Sigmoid colon (tissue), 7 donors: ENCODE data around the gene ATXN2. TPM values are rescaled to one million over a fixed set of nuclear protein-coding genes. Genes with fewer than 3 reads are reported as not detected.
"Not testable (repeated sequence)": the region's sequence is repeated elsewhere in the genome, so short reads cannot be mapped to it uniquely, and the experiment has no call there.

ENCODE experiments used
- DNase-seq: peaks from one replicate; pipeline ENCODE4 v3.0.0-alpha.2; 2019
- H3K27ac ChIP-seq, 4 donors: fragments of 200-600 bp; sonication (generic); one replicate each; pipeline ENCODE4 v1.5.1; 2016 to 2019; ENCODE audit warnings: mild to moderate bottlenecking in 1 of 4
- H3K27me3 ChIP-seq, 3 donors: fragments of 200-600 bp; sonication (generic); one replicate each; pipeline ENCODE4 v1.5.1; 2019; ENCODE audit warnings: mild to moderate bottlenecking in 1 of 3
- H3K36me3 ChIP-seq, 4 donors: fragments of 200-600 bp; sonication (generic); one replicate each; pipeline ENCODE4 v1.5.1; 2016 to 2019
- H3K4me1 ChIP-seq, 4 donors: fragments of 200-600 bp; sonication (generic); one replicate each; pipeline ENCODE4 v1.5.1; 2017 to 2019
- H3K4me3 ChIP-seq, 4 donors: fragments of 200-600 bp; sonication (generic); one replicate each; pipeline ENCODE4 v1.5.1; 2017 to 2019; ENCODE audit warnings: mild to moderate bottlenecking in 2 of 4, moderate library complexity in 1 of 4
- H3K9me3 ChIP-seq, 4 donors: fragments of 200-600 bp in 3 of 4; sonication (generic) in 3 of 4; one replicate each; pipeline versions ENCODE4 v1.5.1 to v1.6.1; 2013 to 2019
- EP300 ChIP-seq, 4 donors: sonication (generic); formaldehyde crosslinking; IDR thresholded peaks; one replicate each; pipeline ENCODE4 v1.6.1; 2017; ENCODE audit warnings: antibody characterized with exemption in 4 of 4
- POLR2A ChIP-seq, 2 donors: fragments of 450-650 bp; IDR thresholded peaks; one replicate each; pipeline ENCODE4 v1.6.1; 2016; ENCODE audit warnings: antibody characterized with exemption in 2 of 2, mild to moderate bottlenecking in 2 of 2, moderate library complexity in 2 of 2
- POLR2AphosphoS5 ChIP-seq, 4 donors: sonication (generic); formaldehyde crosslinking; IDR thresholded peaks; one replicate each; pipeline ENCODE4 v1.6.1; 2017; ENCODE audit warnings: antibody characterized with exemption in 4 of 4
- WGBS, 2 donors: extraction: QIAGEN DNeasy Blood & Tissue Kit; methylation state at CpG; one replicate each; pipeline ENCODE4 v1.1.7; 2013; 5-methylcytosine and 5-hydroxymethylcytosine counted together
- intact Hi-C: fragments of 100-400 bp; cut with DNase I; formaldehyde crosslinking; loops from one replicate; pipeline ENCODE4 v1.15.1; 2023
- polyA plus RNA-seq, 3 donors: library from polyadenylated mRNA; stranded (reverse); fragments of 200-250 nt; gene quantifications; one replicate each; pipeline ENCODE4 v1.2.3, GENCODE V29; 2013
- small RNA-seq, 3 donors: library from RNA; depleted of rRNA; stranded (forward); fragments of <200 nt; gene quantifications; one replicate each; pipeline ENCODE3, GENCODE V24; 2016
- total RNA-seq, 4 donors: library from RNA; depleted of rRNA; stranded (reverse); fragments of >200 nt; gene quantifications; one replicate each; pipeline ENCODE4 v1.1.0, GENCODE V29; 2016
- TF ChIP-seq, protein P1 (sequence below), 4 experiments: fragments of 450-650 bp in 3 of 4; fragments of 200-600 bp in 1 of 4; IDR thresholded peaks; one replicate each; pipeline ENCODE4 v1.5.1; 2016 to 2019; ENCODE audit warnings: antibody characterized with exemption in 4 of 4, mild to moderate bottlenecking in 3 of 4, moderate library complexity in 2 of 4
- donor health status: healthy with polysubstance abuse.
- donor health status: Bipolar disorder and iron deficiency.
- donor health status: healthy.

The ATXN2 gene
- total and polyA plus RNA-seq, 7 donors = 6.5 to 119 (median 42.5) TPM

GRCh38 chr12:111405149-111405858 lies 193.8 kb downstream of the ATXN2 start:
- Histone ChIP-seq H3K27me3 (no peaks in the 10 kb centered on the region), H3K27ac (peak overlapping the region; percentile 77 to 88 (median 83)), H3K4me3 (peak overlapping the region; percentile 57 to 96 (median 76)), H3K36me3 (no peaks in the 10 kb centered on the region), H3K9me3 (no peaks in the 10 kb centered on the region), H3K4me1 (peaks cover 0 to 67% (median 55%) of the 10 kb centered on the region in 4 donors)
- TF ChIP-seq, protein P1, sequence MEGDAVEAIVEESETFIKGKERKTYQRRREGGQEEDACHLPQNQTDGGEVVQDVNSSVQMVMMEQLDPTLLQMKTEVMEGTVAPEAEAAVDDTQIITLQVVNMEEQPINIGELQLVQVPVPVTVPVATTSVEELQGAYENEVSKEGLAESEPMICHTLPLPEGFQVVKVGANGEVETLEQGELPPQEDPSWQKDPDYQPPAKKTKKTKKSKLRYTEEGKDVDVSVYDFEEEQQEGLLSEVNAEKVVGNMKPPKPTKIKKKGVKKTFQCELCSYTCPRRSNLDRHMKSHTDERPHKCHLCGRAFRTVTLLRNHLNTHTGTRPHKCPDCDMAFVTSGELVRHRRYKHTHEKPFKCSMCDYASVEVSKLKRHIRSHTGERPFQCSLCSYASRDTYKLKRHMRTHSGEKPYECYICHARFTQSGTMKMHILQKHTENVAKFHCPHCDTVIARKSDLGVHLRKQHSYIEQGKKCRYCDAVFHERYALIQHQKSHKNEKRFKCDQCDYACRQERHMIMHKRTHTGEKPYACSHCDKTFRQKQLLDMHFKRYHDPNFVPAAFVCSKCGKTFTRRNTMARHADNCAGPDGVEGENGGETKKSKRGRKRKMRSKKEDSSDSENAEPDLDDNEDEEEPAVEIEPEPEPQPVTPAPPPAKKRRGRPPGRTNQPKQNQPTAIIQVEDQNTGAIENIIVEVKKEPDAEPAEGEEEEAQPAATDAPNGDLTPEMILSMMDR (IDR thresholded peaks at IDR 0.05) = peak in 3 of 4 experiments; percentile 17 to 42 (median 35)
- no peak for TF ChIP-seq EP300 (IDR thresholded peaks at IDR 0.05)
- TF ChIP-seq POLR2AphosphoS5 (IDR thresholded peaks at IDR 0.05) = peak in 3 of 4 donors; percentile 33 to 64 (median 33)
- no peak for TF ChIP-seq POLR2A (IDR thresholded peaks at IDR 0.05)
- intact Hi-C loops = loop anchor here (10.0 kb wide), 1 partner anchor 269 kb away; no protein-coding TSS in a partner anchor
- DNase-seq = peak; percentile 95
- WGBS, 2 donors = 1% methylated on average over 59 of the region's 59 CpGs

DNA sequence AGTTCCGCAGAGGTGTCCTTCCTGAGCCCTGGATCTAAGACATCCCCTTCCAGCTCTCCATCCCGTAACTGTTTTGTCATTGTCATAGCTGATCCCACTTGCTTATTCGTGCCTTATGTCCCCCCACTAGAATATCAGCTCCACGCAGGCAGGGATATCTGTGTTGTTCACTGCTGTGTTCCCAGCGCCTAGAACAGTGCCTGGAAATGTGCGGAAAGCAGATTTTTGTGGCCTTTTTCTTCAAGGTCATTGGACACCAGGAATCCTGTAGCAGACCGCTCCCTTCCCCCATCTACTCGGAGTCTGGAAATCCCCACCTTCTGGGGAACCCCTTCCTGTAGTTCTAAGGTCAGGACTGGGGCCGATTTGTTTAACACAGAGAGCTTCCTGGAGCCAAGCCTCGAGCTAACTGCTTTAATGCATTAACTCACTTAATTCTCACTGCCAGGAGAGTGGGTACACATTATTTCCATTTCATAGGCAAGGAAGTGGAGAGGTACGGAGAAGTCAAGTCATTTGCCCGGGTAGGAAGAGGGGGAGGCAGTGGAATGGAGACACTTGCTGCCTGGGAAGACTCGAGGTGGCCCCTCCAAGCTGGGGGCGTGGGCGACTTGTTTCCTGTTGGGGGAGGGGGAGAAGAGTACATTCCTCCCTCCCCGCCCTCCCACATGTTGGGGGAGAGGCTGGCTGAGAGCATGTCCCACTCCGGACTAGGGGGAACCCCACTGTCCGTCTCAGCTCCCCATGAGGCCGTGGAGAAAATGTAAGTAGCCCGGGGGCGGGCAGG lies 194.6 kb downstream of the ATXN2 start:
- intact Hi-C loops = loop anchor here (5.0 to 10.0 kb wide), 2 partner anchors 123 to 270 kb away; no protein-coding TSS in a partner anchor
- H3K4me3 ChIP-seq = peak overlapping the region; percentile 57 to 96 (median 76)
- H3K4me1 ChIP-seq = peaks cover 0 to 59% (median 48%) of the 10 kb centered on the region in 4 donors

DNA sequence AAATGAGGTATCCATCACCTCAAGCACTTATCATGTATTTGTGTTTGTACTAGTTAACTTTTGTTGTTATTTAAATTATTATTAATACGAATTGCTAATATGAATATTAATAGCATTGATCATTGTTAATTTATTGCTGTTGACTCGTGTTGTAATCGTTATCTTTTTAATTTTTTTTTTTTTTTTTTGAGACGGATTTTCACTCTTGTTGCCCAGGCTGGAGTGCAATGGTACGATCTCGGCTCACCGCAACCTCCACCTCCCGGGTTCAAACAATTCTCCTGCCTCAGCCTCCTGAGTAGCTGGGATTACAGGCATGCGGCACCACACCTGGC lies 196.7 kb downstream of the ATXN2 start:
- not testable (repeated sequence) for H3K36me3 ChIP-seq, H3K4me3 ChIP-seq, H3K9me3 ChIP-seq, DNase-seq, H3K27me3 ChIP-seq
- intact Hi-C loops = loop anchor here (5.0 to 10.0 kb wide), 2 partner anchors 125 to 272 kb away; no protein-coding TSS in a partner anchor
- H3K4me1 ChIP-seq = peaks cover 0 to 53% (median 47%) of the 10 kb centered on the region in 4 donors
- 62 to 77% methylated on average over 9 of the region's 9 CpGs for whole genome bisulfite sequencing, 2 donors
- H3K27ac ChIP-seq = peak overlapping the region; percentile 77 to 88 (median 83)

More for the DNA sequence above, 194.6 kb downstream of the ATXN2 start:
- DNase-seq = peak; percentile 80
- no peaks in the 10 kb centered on the region for H3K36me3 ChIP-seq
- TF ChIP-seq EP300 (IDR thresholded peaks at IDR 0.05) = no peak
- TF ChIP-seq POLR2A (IDR thresholded peaks at IDR 0.05) = no peak
- no peak for TF ChIP-seq POLR2AphosphoS5 (IDR thresholded peaks at IDR 0.05)
- TF ChIP-seq, protein P1 (IDR thresholded peaks at IDR 0.05) = no peak
- H3K27me3 ChIP-seq = no peaks in the 10 kb centered on the region
- no peaks in the 10 kb centered on the region for H3K9me3 ChIP-seq
- WGBS, 2 donors = 30 to 33% methylated on average over 21 of the region's 21 CpGs
- peak overlapping the region; percentile 77 to 88 (median 83) for H3K27ac ChIP-seq

Small RNAs within 50 kb of the gene (small RNA-seq; reads per million reads assigned to genes)
- gene RF00066 = 0 reads per million in 3 donors

Other genes starting within 250 kb of the ATXN2 start
- 1 to 10 TPM; 3.6 to 6.1 (median 5.2) TPM for gene PHETA1, start 230.2 kb downstream of the ATXN2 start, total RNA-seq
- gene PHETA1, start 230.2 kb downstream of the ATXN2 start, polyA plus RNA-seq = 10 to 100 TPM; 16.8 to 21.6 (median 21.5) TPM
- 10 to 100 TPM; 13.2 to 32.5 (median 14.9) TPM for gene SH2B3, start 193.4 kb downstream of the ATXN2 start, total RNA-seq
- 10 to 100 TPM; 10.4 to 14.1 (median 12.0) TPM for gene SH2B3, start 193.4 kb downstream of the ATXN2 start, polyA plus RNA-seq
- 10 to 100 TPM; 19.5 to 29.5 (median 20.7) TPM for gene BRAP, start 86.6 kb upstream of the ATXN2 start, total RNA-seq
- gene BRAP, start 86.6 kb upstream of the ATXN2 start, polyA plus RNA-seq = 1 to 10 TPM; 8.4 to 9.9 (median 9.0) TPM
- 10 to 100 TPM in 3 of 4 donors, 1 to 10 TPM in 1; 9.4 to 31.0 (median 18.2) TPM for gene ACAD10, start 86.7 kb upstream of the ATXN2 start, total RNA-seq
- 10 to 100 TPM in 1 of 3 donors, 1 to 10 TPM in 2; 5.8 to 22.3 (median 6.0) TPM for gene ACAD10, start 86.7 kb upstream of the ATXN2 start, polyA plus RNA-seq
- gene ALDH2, start 167.6 kb upstream of the ATXN2 start, total RNA-seq = 100 to 1,000 TPM; 112 to 132 (median 126) TPM
- 100 to 1,000 TPM; 195 to 348 (median 225) TPM for gene ALDH2, start 167.6 kb upstream of the ATXN2 start, polyA plus RNA-seq
- gene MAPKAPK5, start 242.9 kb upstream of the ATXN2 start, total RNA-seq = 10 to 100 TPM; 25.7 to 48.2 (median 36.8) TPM
- 10 to 100 TPM; 32.9 to 47.4 (median 46.0) TPM for gene MAPKAPK5, start 242.9 kb upstream of the ATXN2 start, polyA plus RNA-seq